Dendritic cell treated with granulocyte-macrophage colony-stimulating factor and Interleukin-4, amounts not matched to agents 40 ng/mL and 50 ng/mL, for 4 days (primary cell): ENCODE measurements around the gene CA10.

Source experiments
- H3K27ac Mint-ChIP-seq: one replicate; pipeline ENCODE4 v1.8.0; 2022; ENCODE audit warnings: mild to moderate bottlenecking, mixed read lengths
- H3K27me3 Mint-ChIP-seq: one replicate; pipeline ENCODE4 v1.8.0; 2022; ENCODE audit warnings: mild to moderate bottlenecking, mixed read lengths
- H3K36me3 Mint-ChIP-seq: one replicate; pipeline ENCODE4 v1.8.0; 2022; ENCODE audit warnings: low read depth, mixed read lengths
- H3K4me1 Mint-ChIP-seq: one replicate; pipeline ENCODE4 v1.8.0; 2022; ENCODE audit warnings: low read depth, mixed read lengths
- H3K4me3 Mint-ChIP-seq: one replicate; pipeline ENCODE4 v1.8.0; 2022; ENCODE audit warnings: mild to moderate bottlenecking, moderate library complexity, mixed read lengths
- H3K9me3 Mint-ChIP-seq: one replicate; pipeline ENCODE4 v1.8.0; 2022; ENCODE audit warnings: mixed read lengths
- intact Hi-C: fragments of 100-400 bp; cut with micrococcal nuclease; formaldehyde crosslinking; loops from one replicate; pipeline ENCODE4 v1.15.0; 2022

CA10 gene

GRCh38 chr17:51667706-51668083 is 490.8 kb downstream of the CA10 start:
- H3K4me3 Mint-ChIP-seq: no peak overlapping the region
- H3K27ac Mint-ChIP-seq: no peak overlapping the region
- H3K36me3 Mint-ChIP-seq: no peaks in the 10 kb centered on the region
- no peaks in the 10 kb centered on the region for H3K9me3 Mint-ChIP-seq
- peaks cover 1% of the 10 kb centered on the region for H3K27me3 Mint-ChIP-seq
- H3K4me1 Mint-ChIP-seq: no peaks in the 10 kb centered on the region
- intact Hi-C loops: no loop called here

GRCh38 chr17:51666971-51667705 is 491.4 kb downstream of the CA10 start:
- Mint-ChIP-seq H3K36me3 (no peaks in the 10 kb centered on the region), H3K4me1 (no peaks in the 10 kb centered on the region), H3K27me3 (peaks cover 1% of the 10 kb centered on the region), H3K4me3 (no peak overlapping the region), H3K27ac (no peak overlapping the region), H3K9me3 (no peaks in the 10 kb centered on the region)
- intact Hi-C loops: no loop called here

GRCh38 chr17:51662204-51663056 is 496.1 kb downstream of the CA10 start:
- Mint-ChIP-seq H3K4me3 (no peak overlapping the region), H3K4me1 (no peaks in the 10 kb centered on the region), H3K36me3 (no peaks in the 10 kb centered on the region), H3K9me3 (no peaks in the 10 kb centered on the region), H3K27me3 (no peaks in the 10 kb centered on the region), H3K27ac (no peak overlapping the region)
- intact Hi-C loops: no loop called here

- Mint-ChIP-seq H3K27me3 (peaks cover 1% of the 10 kb centered on the region), H3K27ac (no peak overlapping the region), H3K36me3 (no peaks in the 10 kb centered on the region), H3K9me3 (no peaks in the 10 kb centered on the region), H3K4me3 (no peak overlapping the region), H3K4me1 (no peaks in the 10 kb centered on the region)
- intact Hi-C loops: no loop called here
These were observed 497.1 kb downstream of the CA10 start for GRCh38 chr17:51661403-51661802.

- no peaks in the 10 kb centered on the region for H3K4me1 Mint-ChIP-seq
- H3K4me3 Mint-ChIP-seq: no peak overlapping the region
- H3K36me3 Mint-ChIP-seq: no peaks in the 10 kb centered on the region
- H3K9me3 Mint-ChIP-seq: no peaks in the 10 kb centered on the region
- intact Hi-C loops: no loop called here
- H3K27ac Mint-ChIP-seq: no peak overlapping the region
- H3K27me3 Mint-ChIP-seq: peaks cover 2% of the 10 kb centered on the region
These were observed 498.2 kb downstream of the CA10 start for GRCh38 chr17:51660266-51660665.

- Mint-ChIP-seq H3K27ac (no peak overlapping the region), H3K4me3 (no peak overlapping the region), H3K27me3 (peaks cover 2% of the 10 kb centered on the region), H3K9me3 (no peaks in the 10 kb centered on the region), H3K4me1 (no peaks in the 10 kb centered on the region), H3K36me3 (no peaks in the 10 kb centered on the region)
- intact Hi-C loops: no loop called here
These were observed 501.3 kb downstream of the CA10 start for GRCh38 chr17:51657224-51657623.

GRCh38 chr17:51653878-51654277 is 504.6 kb downstream of the CA10 start:
- Mint-ChIP-seq H3K27me3 (peaks cover 2% of the 10 kb centered on the region), H3K4me1 (no peaks in the 10 kb centered on the region), H3K4me3 (no peak overlapping the region), H3K36me3 (no peaks in the 10 kb centered on the region), H3K27ac (no peak overlapping the region), H3K9me3 (no peaks in the 10 kb centered on the region)
- intact Hi-C loops: no loop called here

GRCh38 chr17:51652529-51652928 is 506.0 kb downstream of the CA10 start:
- Mint-ChIP-seq H3K27me3 (peaks cover 2% of the 10 kb centered on the region), H3K4me3 (no peak overlapping the region), H3K36me3 (no peaks in the 10 kb centered on the region), H3K9me3 (no peaks in the 10 kb centered on the region), H3K27ac (no peak overlapping the region), H3K4me1 (no peaks in the 10 kb centered on the region)
- intact Hi-C loops: no loop called here

GRCh38 chr17:51651513-51652298 is 506.8 kb downstream of the CA10 start:
- H3K27ac Mint-ChIP-seq: no peak overlapping the region

GRCh38 chr17:51650772-51651171 is 507.7 kb downstream of the CA10 start:
- Mint-ChIP-seq H3K27me3 (peaks cover 3% of the 10 kb centered on the region), H3K9me3 (no peaks in the 10 kb centered on the region), H3K27ac (no peak overlapping the region), H3K36me3 (no peaks in the 10 kb centered on the region), H3K4me3 (no peak overlapping the region), H3K4me1 (no peaks in the 10 kb centered on the region)
- intact Hi-C loops: no loop called here

More at GRCh38 chr17:51651513-51652298, 506.8 kb downstream of the CA10 start:
- intact Hi-C loops: no loop called here
- Mint-ChIP-seq H3K27me3 (peaks cover 4% of the 10 kb centered on the region), H3K36me3 (no peaks in the 10 kb centered on the region), H3K9me3 (no peaks in the 10 kb centered on the region), H3K4me3 (no peak overlapping the region), H3K4me1 (no peaks in the 10 kb centered on the region)

GRCh38 chr17:51650202-51650601 is 508.3 kb downstream of the CA10 start:
- H3K9me3 Mint-ChIP-seq: no peaks in the 10 kb centered on the region
- H3K4me3 Mint-ChIP-seq: no peak overlapping the region
- peaks cover 3% of the 10 kb centered on the region for H3K27me3 Mint-ChIP-seq
- no peak overlapping the region for H3K27ac Mint-ChIP-seq
- intact Hi-C loops: no loop called here
- H3K36me3 Mint-ChIP-seq: no peaks in the 10 kb centered on the region
- no peaks in the 10 kb centered on the region for H3K4me1 Mint-ChIP-seq

GRCh38 chr17:51647826-51648225 is 510.7 kb downstream of the CA10 start:
- intact Hi-C loops: no loop called here
- Mint-ChIP-seq H3K4me3 (no peak overlapping the region), H3K27ac (no peak overlapping the region), H3K27me3 (peaks cover 10% of the 10 kb centered on the region), H3K9me3 (no peaks in the 10 kb centered on the region), H3K36me3 (no peaks in the 10 kb centered on the region), H3K4me1 (no peaks in the 10 kb centered on the region)

GRCh38 chr17:51647067-51647466 is 511.4 kb downstream of the CA10 start:
- Mint-ChIP-seq H3K4me3 (no peak overlapping the region), H3K4me1 (no peaks in the 10 kb centered on the region), H3K27ac (no peak overlapping the region), H3K36me3 (no peaks in the 10 kb centered on the region), H3K9me3 (no peaks in the 10 kb centered on the region), H3K27me3 (peaks cover 10% of the 10 kb centered on the region)
- intact Hi-C loops: no loop called here

GRCh38 chr17:51646539-51646938 is 512.0 kb downstream of the CA10 start:
- Mint-ChIP-seq H3K9me3 (no peaks in the 10 kb centered on the region), H3K4me3 (no peak overlapping the region), H3K27me3 (peaks cover 10% of the 10 kb centered on the region), H3K4me1 (no peaks in the 10 kb centered on the region), H3K36me3 (no peaks in the 10 kb centered on the region), H3K27ac (no peak overlapping the region)
- intact Hi-C loops: no loop called here
